AG04450 (cell line): ENCODE results near the gene GEMIN8. TPM values are rescaled to one million over a fixed set of nuclear protein-coding genes. Genes with fewer than 3 reads are reported as not detected.

Experiments used
- CTCF ChIA-PET: fragments of 300-600, 350-600 bp; formaldehyde crosslinking; extraction: SDS; loops from one replicate; lab custom pipeline; 2022; ENCODE audit warnings: antibody characterized with exemption, inconsistent platforms; lab: Charles Lee
- POLR2A ChIA-PET: fragments of 350-600 bp; formaldehyde crosslinking; extraction: SDS; loops from one replicate; lab custom pipeline; 2021; ENCODE audit warnings: antibody characterized with exemption, inconsistent platforms; lab: Yijun Ruan, JAX
- DNase-seq: peaks from one replicate; pipeline ENCODE4 v3.0.0-alpha.2; 2011; ENCODE audit warnings: low read depth, low spot score
- H3K27ac ChIP-seq: one replicate; pipeline ENCODE4 v1.5.1; 2012; ENCODE audit warnings: low read depth, low read length, control low read depth
- H3K27me3 ChIP-seq: one replicate; pipeline ENCODE4 v1.6.0; 2012; ENCODE audit warnings: low read length; ENCODE audit not compliant: control insufficient read depth, insufficient read depth
- H3K4me3 ChIP-seq: 2 replicates; pipeline ENCODE4 v1.5.1; 2011; ENCODE audit warnings: mild to moderate bottlenecking, low read depth, low read length, control low read depth
- H3K9me3 ChIP-seq: 2 replicates; pipeline ENCODE4 v1.5.1; 2012; ENCODE audit warnings: low read length; ENCODE audit not compliant: control insufficient read depth, insufficient read depth
- CTCF ChIP-seq: IDR thresholded peaks from 2 replicates; pipeline ENCODE4 v1.5.1; 2011; ENCODE audit warnings: low read depth, low read length, control low read depth, inconsistent platforms
- polyA plus RNA-seq: library from polyadenylated mRNA; depleted of rRNA; stranded (reverse); fragments of >200 nt; gene quantifications from 2 replicates; pipeline ENCODE4 v1.2.3, GENCODE V29; 2011

Gene GEMIN8
- polyA plus RNA-seq, 1 experiment: 22.1 TPM

GRCh38 chrX:13983734-13984133 is 46.0 kb downstream of the GEMIN8 start:
- TF ChIP-seq CTCF: no peak
- ChIA-PET POLR2A (no interaction called here), CTCF (no interaction called here)
- Histone ChIP-seq H3K27me3 (no peaks in the 10 kb centered on the region), H3K9me3 (no peaks in the 10 kb centered on the region), H3K27ac (no peak overlapping the region), H3K4me3 (no peak overlapping the region)
- DNase-seq: no peak

DNA sequence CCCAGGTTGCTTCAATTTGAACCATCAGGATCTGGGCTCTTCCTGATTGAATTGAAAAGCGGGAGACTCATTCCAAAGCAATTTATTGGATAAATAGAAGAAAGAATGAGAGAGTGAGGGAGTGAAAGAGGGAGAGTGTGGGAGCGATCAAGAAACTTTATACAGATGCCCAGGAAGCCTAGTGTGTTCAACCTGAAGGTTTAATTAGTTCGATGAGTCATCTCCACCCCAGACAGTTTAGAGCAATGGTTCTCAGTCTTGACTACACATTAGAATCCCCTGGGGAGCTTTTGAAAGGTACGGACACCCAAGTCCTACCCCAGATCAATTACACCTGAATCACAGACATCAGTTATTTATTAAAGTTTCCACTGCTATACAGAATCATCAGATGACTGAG is 61.5 kb downstream of the GEMIN8 start:
- no peak for DNase-seq
- TF ChIP-seq CTCF: no peak
- H3K4me3 ChIP-seq: no peak overlapping the region
- no peak overlapping the region for H3K27ac ChIP-seq
- CTCF ChIA-PET: no interaction called here
- H3K27me3 ChIP-seq: no peaks in the 10 kb centered on the region
- H3K9me3 ChIP-seq: no peaks in the 10 kb centered on the region
- POLR2A ChIA-PET: no interaction called here

DNA sequence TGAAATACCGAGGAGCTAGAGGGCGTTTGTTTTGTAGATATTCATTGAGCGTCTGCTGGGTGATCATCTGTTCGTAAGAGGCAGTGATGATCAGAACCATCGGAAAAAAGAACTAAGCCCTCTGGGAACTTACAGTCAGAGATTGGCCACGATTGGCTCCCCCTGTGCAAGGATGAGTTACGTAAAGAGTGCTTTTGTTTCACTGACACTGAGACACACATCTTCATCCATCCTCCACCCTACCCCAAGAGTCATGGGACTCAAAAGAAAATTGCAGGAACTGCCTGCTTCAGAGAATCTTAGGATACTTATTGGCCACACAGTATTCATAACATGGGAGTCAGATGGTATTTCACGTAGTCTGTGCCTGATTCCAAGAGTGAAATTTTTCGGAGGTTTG is 62.1 kb downstream of the GEMIN8 start:
- no peak for TF ChIP-seq CTCF
- Histone ChIP-seq H3K27me3 (no peaks in the 10 kb centered on the region), H3K4me3 (no peak overlapping the region), H3K9me3 (no peaks in the 10 kb centered on the region), H3K27ac (no peak overlapping the region)
- no peak for DNase-seq
- POLR2A ChIA-PET: no interaction called here
- CTCF ChIA-PET: no interaction called here

GRCh38 chrX:13966793-13967125 is 62.9 kb downstream of the GEMIN8 start:
- no peak for DNase-seq
- TF ChIP-seq CTCF: no peak
- POLR2A ChIA-PET: no interaction called here
- Histone ChIP-seq H3K9me3 (no peaks in the 10 kb centered on the region), H3K4me3 (no peak overlapping the region), H3K27me3 (no peaks in the 10 kb centered on the region), H3K27ac (no peak overlapping the region)
- CTCF ChIA-PET: no interaction called here

- no peaks in the 10 kb centered on the region for H3K27me3 ChIP-seq
- no peaks in the 10 kb centered on the region for H3K9me3 ChIP-seq
- H3K4me3 ChIP-seq: no peak overlapping the region
- no peak overlapping the region for H3K27ac ChIP-seq
- CTCF ChIA-PET: no interaction called here
- no peak for TF ChIP-seq CTCF
- DNase-seq: no peak
- POLR2A ChIA-PET: no interaction called here
These were observed 63.5 kb downstream of the GEMIN8 start for GRCh38 chrX:13966071-13966792.
